Fibroblast of lung (primary cell): ENCODE data around the gene RBPJL.

Experiments used
- EZH2 ChIP-seq: IDR thresholded peaks from 2 replicates; pipeline ENCODE4 v1.5.1; 2012; ENCODE audit warnings: low read length, control low read depth, mild to moderate bottlenecking; ENCODE audit errors: missing control alignments
- TF ChIP-seq, protein P1 (sequence below), 2 donors: IDR thresholded peaks in 1 of 2; conservative IDR thresholded peaks in 1 of 2; 1 replicate in 1 of 2; 2 replicates in 1 of 2; pipeline ENCODE4 v1.5.1; 2011 to 2012; ENCODE audit warnings: low read length in 2 of 2, control low read depth in 1 of 2, inconsistent platforms in 1 of 2, low read depth in 1 of 2, mild to moderate bottlenecking in 1 of 2

GRCh38 chr20:45318948-45319347 lies 12.3 kb downstream of the RBPJL start:
- TF ChIP-seq, protein P1, sequence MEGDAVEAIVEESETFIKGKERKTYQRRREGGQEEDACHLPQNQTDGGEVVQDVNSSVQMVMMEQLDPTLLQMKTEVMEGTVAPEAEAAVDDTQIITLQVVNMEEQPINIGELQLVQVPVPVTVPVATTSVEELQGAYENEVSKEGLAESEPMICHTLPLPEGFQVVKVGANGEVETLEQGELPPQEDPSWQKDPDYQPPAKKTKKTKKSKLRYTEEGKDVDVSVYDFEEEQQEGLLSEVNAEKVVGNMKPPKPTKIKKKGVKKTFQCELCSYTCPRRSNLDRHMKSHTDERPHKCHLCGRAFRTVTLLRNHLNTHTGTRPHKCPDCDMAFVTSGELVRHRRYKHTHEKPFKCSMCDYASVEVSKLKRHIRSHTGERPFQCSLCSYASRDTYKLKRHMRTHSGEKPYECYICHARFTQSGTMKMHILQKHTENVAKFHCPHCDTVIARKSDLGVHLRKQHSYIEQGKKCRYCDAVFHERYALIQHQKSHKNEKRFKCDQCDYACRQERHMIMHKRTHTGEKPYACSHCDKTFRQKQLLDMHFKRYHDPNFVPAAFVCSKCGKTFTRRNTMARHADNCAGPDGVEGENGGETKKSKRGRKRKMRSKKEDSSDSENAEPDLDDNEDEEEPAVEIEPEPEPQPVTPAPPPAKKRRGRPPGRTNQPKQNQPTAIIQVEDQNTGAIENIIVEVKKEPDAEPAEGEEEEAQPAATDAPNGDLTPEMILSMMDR (conservative IDR thresholded peaks at IDR 0.05 in 1 of 2, IDR thresholded peaks at IDR 0.05 in 1 of 2; ENCODE audit: low read depth in 1 of 2, low read length in 2 of 2) = no peak
- TF ChIP-seq EZH2 = no peak
